Stimulated activated CD4-positive, alpha-beta T cell treated with anti-CD3 and anti-CD28 coated beads, Interleukin-2, amount 100 ng/mL, for 48 hours (primary cell): ENCODE results near the gene SPINT2.

ENCODE experiments used
- DNase-seq, 2 donors: peaks; one replicate each; pipeline ENCODE4 v3.0.0-alpha.2; 2020

The SPINT2 gene

GRCh38 chr19:38270587-38271167 lies 6.3 kb downstream of the SPINT2 start:
- DNase-seq, result no peak

- DNase-seq, result no peak
Observed at GRCh38 chr19:38273499-38273898, 9.1 kb downstream of the SPINT2 start.

GRCh38 chr19:38274739-38275138 lies 10.4 kb downstream of the SPINT2 start:
- no peak for DNase-seq

- no peak for DNase-seq
Observed at GRCh38 chr19:38276942-38277517, 12.7 kb downstream of the SPINT2 start.

- no peak for DNase-seq
Observed at GRCh38 chr19:38277549-38277948, 13.2 kb downstream of the SPINT2 start.

- DNase-seq, result no peak
Observed at GRCh38 chr19:38277969-38278680, 13.8 kb downstream of the SPINT2 start.

- no peak for DNase-seq
Observed at GRCh38 chr19:38278751-38279150, 14.4 kb downstream of the SPINT2 start.

GRCh38 chr19:38280030-38280921 lies 15.9 kb downstream of the SPINT2 start:
- no peak for DNase-seq

GRCh38 chr19:38281811-38282566 lies 17.6 kb downstream of the SPINT2 start:
- DNase-seq, result no peak

GRCh38 chr19:38283271-38283670 lies 18.9 kb downstream of the SPINT2 start:
- no peak for DNase-seq

GRCh38 chr19:38284422-38284821 lies 20.0 kb downstream of the SPINT2 start:
- no peak for DNase-seq

GRCh38 chr19:38285567-38285966 lies 21.2 kb downstream of the SPINT2 start:
- DNase-seq, result no peak

- DNase-seq, result no peak
Observed at GRCh38 chr19:38287604-38288003, 23.2 kb downstream of the SPINT2 start.

- no peak for DNase-seq
Observed at GRCh38 chr19:38288123-38288855, 23.9 kb downstream of the SPINT2 start.

- no peak for DNase-seq
Observed at GRCh38 chr19:38289955-38290354, 25.6 kb downstream of the SPINT2 start.

- no peak for DNase-seq
Observed at GRCh38 chr19:38290631-38291147, 26.3 kb downstream of the SPINT2 start.

- DNase-seq, result no peak
Observed at GRCh38 chr19:38291855-38292254, 27.5 kb downstream of the SPINT2 start.

- DNase-seq, result no peak
Observed at GRCh38 chr19:38293281-38293680, 28.9 kb downstream of the SPINT2 start.

- no peak for DNase-seq
Observed at GRCh38 chr19:38294090-38294489, 29.7 kb downstream of the SPINT2 start.

- DNase-seq, result no peak
Observed at GRCh38 chr19:38298821-38299680, 34.7 kb downstream of the SPINT2 start.
